ENCODE results near the gene INPP5F.

DNA sequence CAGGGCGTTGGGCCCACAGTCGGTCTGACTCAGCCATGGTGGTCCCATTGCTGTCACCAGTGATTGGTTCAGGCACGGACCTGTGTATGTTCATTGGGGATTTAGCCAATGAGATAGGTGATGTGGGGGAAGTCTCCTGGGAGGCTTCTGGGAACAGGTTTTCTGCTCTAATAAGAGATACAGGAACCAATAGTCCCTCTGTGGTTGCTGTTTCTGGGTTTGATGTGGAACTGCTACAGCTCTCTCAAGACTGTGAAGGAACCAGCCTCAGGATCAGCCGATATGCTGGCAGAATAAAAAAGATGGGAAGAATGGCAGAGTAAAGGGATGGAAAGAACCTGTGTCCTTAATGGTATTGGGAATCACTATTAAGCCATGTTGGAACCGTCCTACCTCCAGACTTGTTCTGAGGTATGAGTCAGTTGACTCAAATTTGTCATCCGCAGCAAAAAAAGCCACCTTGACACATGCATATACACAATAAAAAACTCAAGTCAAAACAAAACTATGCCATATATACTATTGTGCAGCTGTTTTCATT, 76.2 kb downstream of the INPP5F start:
- TF ChIP-seq, protein P1, sequence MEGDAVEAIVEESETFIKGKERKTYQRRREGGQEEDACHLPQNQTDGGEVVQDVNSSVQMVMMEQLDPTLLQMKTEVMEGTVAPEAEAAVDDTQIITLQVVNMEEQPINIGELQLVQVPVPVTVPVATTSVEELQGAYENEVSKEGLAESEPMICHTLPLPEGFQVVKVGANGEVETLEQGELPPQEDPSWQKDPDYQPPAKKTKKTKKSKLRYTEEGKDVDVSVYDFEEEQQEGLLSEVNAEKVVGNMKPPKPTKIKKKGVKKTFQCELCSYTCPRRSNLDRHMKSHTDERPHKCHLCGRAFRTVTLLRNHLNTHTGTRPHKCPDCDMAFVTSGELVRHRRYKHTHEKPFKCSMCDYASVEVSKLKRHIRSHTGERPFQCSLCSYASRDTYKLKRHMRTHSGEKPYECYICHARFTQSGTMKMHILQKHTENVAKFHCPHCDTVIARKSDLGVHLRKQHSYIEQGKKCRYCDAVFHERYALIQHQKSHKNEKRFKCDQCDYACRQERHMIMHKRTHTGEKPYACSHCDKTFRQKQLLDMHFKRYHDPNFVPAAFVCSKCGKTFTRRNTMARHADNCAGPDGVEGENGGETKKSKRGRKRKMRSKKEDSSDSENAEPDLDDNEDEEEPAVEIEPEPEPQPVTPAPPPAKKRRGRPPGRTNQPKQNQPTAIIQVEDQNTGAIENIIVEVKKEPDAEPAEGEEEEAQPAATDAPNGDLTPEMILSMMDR (IDR thresholded peaks at IDR 0.05; ENCODE audit: insufficient read depth, low read length, poor library complexity, severe bottlenecking): no peak
- no peak for TF ChIP-seq EZH2phosphoT487 (conservative IDR thresholded peaks at IDR 0.05; ENCODE audit: low read length)

All from SU-DHL-6 (cell line).